ENCODE measurements around the gene KRT3. TPM values are rescaled to one million over a fixed set of nuclear protein-coding genes. Genes with fewer than 3 reads are reported as not detected.

Gene KRT3
- total RNA-seq, result not detected in 2 replicates

GRCh38 chr12:52795694-52796428, at the start of gene KRT3:
Gene KRT3 (minus strand): TSS chr12:52796117. CDS start chr12:52796042, 75 bp downstream.
- intact Hi-C loops (cut with micrococcal nuclease), result no loop called here
- Mint-ChIP-seq H3K4me1 (ENCODE audit: low read depth) (peaks cover 28% of the 10 kb centered on the region), H3K27ac (no peak within 1 kb of the TSS), H3K4me3 (ENCODE audit: low read depth) (no peak within 1 kb of the TSS), H3K27me3 (ENCODE audit: low read depth) (peaks cover 3% of the 10 kb centered on the region), H3K9me3 (no peaks in the 10 kb centered on the region), H3K36me3 (ENCODE audit: low read depth) (no peaks in the 10 kb centered on the region)
- no peak for DNase-seq (ENCODE audit: low spot score)

GRCh38 chr12:52844386-52844785, 48.5 kb upstream of the KRT3 start:
- no peaks in the 10 kb centered on the region for H3K36me3 Mint-ChIP-seq (ENCODE audit: low read depth)
- intact Hi-C loops (cut with micrococcal nuclease), result no loop called here
- peaks cover 2% of the 10 kb centered on the region for H3K4me1 Mint-ChIP-seq (ENCODE audit: low read depth)
- peaks cover 3% of the 10 kb centered on the region for H3K27me3 Mint-ChIP-seq (ENCODE audit: low read depth)
- no peak for DNase-seq (ENCODE audit: low spot score)
- no peak overlapping the region for H3K4me3 Mint-ChIP-seq (ENCODE audit: low read depth)
- no peak overlapping the region for H3K27ac Mint-ChIP-seq
- H3K9me3 Mint-ChIP-seq, result no peaks in the 10 kb centered on the region

GRCh38 chr12:52839436-52840105, 43.7 kb upstream of the KRT3 start:
- H3K9me3 Mint-ChIP-seq, result no peaks in the 10 kb centered on the region
- peaks cover 27% of the 10 kb centered on the region for H3K4me1 Mint-ChIP-seq (ENCODE audit: low read depth)
- no peak overlapping the region for H3K27ac Mint-ChIP-seq
- H3K36me3 Mint-ChIP-seq (ENCODE audit: low read depth), result no peaks in the 10 kb centered on the region
- peaks cover 6% of the 10 kb centered on the region for H3K27me3 Mint-ChIP-seq (ENCODE audit: low read depth)
- H3K4me3 Mint-ChIP-seq (ENCODE audit: low read depth), result no peak overlapping the region
- intact Hi-C loops (cut with micrococcal nuclease), result no loop called here
- DNase-seq (ENCODE audit: low spot score), result no peak

- Mint-ChIP-seq H3K36me3 (ENCODE audit: low read depth) (no peaks in the 10 kb centered on the region), H3K27me3 (ENCODE audit: low read depth) (peaks cover 6% of the 10 kb centered on the region), H3K9me3 (no peaks in the 10 kb centered on the region), H3K4me1 (ENCODE audit: low read depth) (peaks cover 27% of the 10 kb centered on the region), H3K4me3 (ENCODE audit: low read depth) (no peak overlapping the region), H3K27ac (no peak overlapping the region)
- intact Hi-C loops (cut with micrococcal nuclease), result no loop called here
- DNase-seq (ENCODE audit: low spot score), result no peak
Measured at GRCh38 chr12:52838609-52839435, 42.9 kb upstream of the KRT3 start.

GRCh38 chr12:52837781-52838608, 42.1 kb upstream of the KRT3 start:
- Mint-ChIP-seq H3K4me3 (ENCODE audit: low read depth) (no peak overlapping the region), H3K27ac (no peak overlapping the region), H3K9me3 (no peaks in the 10 kb centered on the region), H3K36me3 (ENCODE audit: low read depth) (no peaks in the 10 kb centered on the region), H3K4me1 (ENCODE audit: low read depth) (peaks cover 27% of the 10 kb centered on the region), H3K27me3 (ENCODE audit: low read depth) (peaks cover 6% of the 10 kb centered on the region)
- DNase-seq (ENCODE audit: low spot score), result no peak
- intact Hi-C loops (cut with micrococcal nuclease), result no loop called here

GRCh38 chr12:52837413-52837741, 41.5 kb upstream of the KRT3 start:
- intact Hi-C loops (cut with micrococcal nuclease), result no loop called here
- H3K4me1 Mint-ChIP-seq (ENCODE audit: low read depth), result peaks cover 26% of the 10 kb centered on the region

GRCh38 chr12:52836491-52837412, 40.8 kb upstream of the KRT3 start:
- intact Hi-C loops (cut with micrococcal nuclease), result no loop called here
- H3K36me3 Mint-ChIP-seq (ENCODE audit: low read depth), result no peaks in the 10 kb centered on the region
- H3K4me3 Mint-ChIP-seq (ENCODE audit: low read depth), result no peak overlapping the region
- H3K27ac Mint-ChIP-seq, result peak overlapping the region; percentile 69
- H3K9me3 Mint-ChIP-seq, result no peaks in the 10 kb centered on the region
- no peak for DNase-seq (ENCODE audit: low spot score)
- peaks cover 6% of the 10 kb centered on the region for H3K27me3 Mint-ChIP-seq (ENCODE audit: low read depth)
- peaks cover 25% of the 10 kb centered on the region for H3K4me1 Mint-ChIP-seq (ENCODE audit: low read depth)

More at GRCh38 chr12:52837413-52837741, 41.5 kb upstream of the KRT3 start:
- Mint-ChIP-seq H3K36me3 (ENCODE audit: low read depth) (no peaks in the 10 kb centered on the region), H3K27me3 (ENCODE audit: low read depth) (peaks cover 6% of the 10 kb centered on the region), H3K4me3 (ENCODE audit: low read depth) (no peak overlapping the region), H3K27ac (peak overlapping the region; percentile 60), H3K9me3 (no peaks in the 10 kb centered on the region)
- no peak for DNase-seq (ENCODE audit: low spot score)

- peak overlapping the region; percentile 69 for H3K27ac Mint-ChIP-seq
- H3K27me3 Mint-ChIP-seq (ENCODE audit: low read depth), result peaks cover 6% of the 10 kb centered on the region
- H3K4me3 Mint-ChIP-seq (ENCODE audit: low read depth), result no peak overlapping the region
- H3K9me3 Mint-ChIP-seq, result no peaks in the 10 kb centered on the region
- DNase-seq (ENCODE audit: low spot score), result no peak
- no peaks in the 10 kb centered on the region for H3K36me3 Mint-ChIP-seq (ENCODE audit: low read depth)
- intact Hi-C loops (cut with micrococcal nuclease), result no loop called here
- peaks cover 25% of the 10 kb centered on the region for H3K4me1 Mint-ChIP-seq (ENCODE audit: low read depth)
Measured at GRCh38 chr12:52836042-52836466, 40.1 kb upstream of the KRT3 start.

- no peak overlapping the region for H3K4me3 Mint-ChIP-seq (ENCODE audit: low read depth)
- no peaks in the 10 kb centered on the region for H3K9me3 Mint-ChIP-seq
- intact Hi-C loops (cut with micrococcal nuclease), result no loop called here
- peaks cover 6% of the 10 kb centered on the region for H3K27me3 Mint-ChIP-seq (ENCODE audit: low read depth)
- peak overlapping the region; percentile 69 for H3K27ac Mint-ChIP-seq
- peaks cover 25% of the 10 kb centered on the region for H3K4me1 Mint-ChIP-seq (ENCODE audit: low read depth)
- no peak for DNase-seq (ENCODE audit: low spot score)
- no peaks in the 10 kb centered on the region for H3K36me3 Mint-ChIP-seq (ENCODE audit: low read depth)
Measured at GRCh38 chr12:52835271-52836041, 39.5 kb upstream of the KRT3 start.

GRCh38 chr12:52834727-52835001, 38.7 kb upstream of the KRT3 start:
- intact Hi-C loops (cut with micrococcal nuclease), result no loop called here
- no peak overlapping the region for H3K27ac Mint-ChIP-seq
- no peaks in the 10 kb centered on the region for H3K9me3 Mint-ChIP-seq
- H3K4me1 Mint-ChIP-seq (ENCODE audit: low read depth), result peaks cover 25% of the 10 kb centered on the region
- DNase-seq (ENCODE audit: low spot score), result no peak
- H3K4me3 Mint-ChIP-seq (ENCODE audit: low read depth), result no peak overlapping the region
- peaks cover 3% of the 10 kb centered on the region for H3K27me3 Mint-ChIP-seq (ENCODE audit: low read depth)
- no peaks in the 10 kb centered on the region for H3K36me3 Mint-ChIP-seq (ENCODE audit: low read depth)

- Mint-ChIP-seq H3K4me3 (ENCODE audit: low read depth) (no peak within 1 kb of the TSS), H3K9me3 (no peaks in the 10 kb centered on the region), H3K36me3 (ENCODE audit: low read depth) (no peaks in the 10 kb centered on the region)
Measured at GRCh38 chr12:52833922-52834726, 38.2 kb upstream of the KRT3 start, which contains the start of gene KRT79. Gene KRT79 (minus strand): TSS chr12:52834311. CDS start chr12:52834260, 51 bp downstream.

More at GRCh38 chr12:52833922-52834726, 38.2 kb upstream of the KRT3 start, which contains the start of gene KRT79:
- no peak for DNase-seq (ENCODE audit: low spot score)
- Mint-ChIP-seq H3K27ac (no peak within 1 kb of the TSS), H3K4me1 (ENCODE audit: low read depth) (peaks cover 27% of the 10 kb centered on the region), H3K27me3 (ENCODE audit: low read depth) (peaks cover 3% of the 10 kb centered on the region)
- intact Hi-C loops (cut with micrococcal nuclease), result no loop called here
